ENCODE results near the gene YJEFN3.

GRCh38 chr19:19485161-19485997 lies 43.3 kb upstream of the YJEFN3 start:
- TF ChIP-seq CTCF (IDR thresholded peaks at IDR 0.05; ENCODE audit: low read depth, low read length, poor library complexity, severe bottlenecking): no peak
- no peak for TF ChIP-seq EZH2phosphoT487 (IDR thresholded peaks at IDR 0.05; ENCODE audit: borderline replicate concordance, low read length)
